ENCODE data around the gene C2orf92.

DNA sequence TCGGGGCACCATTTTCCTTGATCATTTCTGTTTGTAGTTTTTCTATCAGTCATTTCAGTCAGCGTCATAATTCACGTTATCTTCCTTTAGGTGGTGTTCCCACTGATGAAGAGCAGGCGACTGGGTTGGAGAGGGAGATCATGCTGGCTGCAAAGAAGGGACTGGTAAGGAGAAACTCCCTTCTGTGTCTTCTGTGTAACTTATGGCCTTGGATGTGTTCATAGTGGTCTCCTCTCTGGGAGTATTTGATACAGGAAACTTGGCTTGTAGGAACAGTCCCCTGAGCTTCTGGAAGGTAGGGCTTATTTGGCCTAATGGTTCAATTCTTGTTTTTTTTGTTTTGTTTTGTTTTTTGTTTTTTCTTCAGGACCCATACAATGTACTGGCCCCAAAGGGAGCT, 22.5 kb upstream of the C2orf92 start:
- TF ChIP-seq CTCF (conservative IDR thresholded peaks at IDR 0.05 in 1 of 2, IDR thresholded peaks at IDR 0.05 in 1 of 2; ENCODE audit: low read depth in 1 of 2, low read length in 2 of 2) (no peak), EZH2 (IDR thresholded peaks at IDR 0.05; ENCODE audit: low read length, missing control alignments) (no peak)

All from fibroblast of lung (primary cell).